ENCODE measurements around the gene MRPS34. TPM values are rescaled to one million over a fixed set of nuclear protein-coding genes. Genes with fewer than 3 reads are reported as not detected.

The MRPS34 gene
- total RNA-seq, result 10 to 100 TPM; 37.3 to 45.8 TPM
- long read RNA-seq, donor 1, transcript MRPS34-202 (3 exons, 1,024 nt), result major isoform, 23 of 27 reads
- long read RNA-seq, donor 1, partial matches to known transcripts, result 2 of 27 reads
- long read RNA-seq, donor 1, other reads (novel, unspliced or antisense), result 2 of 27 reads
- long read RNA-seq, donor 2, transcript MRPS34-202 (3 exons, 1,024 nt), result major isoform, 91 of 123 reads
- long read RNA-seq, donor 2, transcript MRPS34-201 (3 exons, 1,040 nt), result minor isoform, 9 of 123 reads
- long read RNA-seq, donor 2, transcript MRPS34-203 (2 exons, 713 nt), result minor isoform, 6 of 123 reads
- long read RNA-seq, donor 2, partial matches to known transcripts, result 4 of 123 reads
- long read RNA-seq, donor 2, other reads (novel, unspliced or antisense), result 13 of 123 reads

GRCh38 chr16:1772908-1773702 lies at the start of gene MRPS34:
TSS of gene MRPS34 (minus strand) at chr16:1773134. CDS start at chr16:1773119, 15 bp downstream.
- peak; percentile 96 for DNase-seq (ENCODE audit: low spot score)
- intact Hi-C loops (cut with DNase I), result no loop called here

GRCh38 chr16:1821861-1822611 lies 49.1 kb upstream of the MRPS34 start:
- peak; percentile 74 for DNase-seq (ENCODE audit: low spot score)
- intact Hi-C loops (cut with DNase I), result loop anchor here in 1 of 2 donors (10.0 kb wide), 1 partner anchor 1763 kb away; no protein-coding TSS in a partner anchor

GRCh38 chr16:1820946-1821290 lies 48.0 kb upstream of the MRPS34 start:
- peak; percentile 73 for DNase-seq (ENCODE audit: low spot score)
- intact Hi-C loops (cut with DNase I), result loop anchor here in 1 of 2 donors (10.0 kb wide), 1 partner anchor 1764 kb away; no protein-coding TSS in a partner anchor

GRCh38 chr16:1820096-1820945 lies 47.4 kb upstream of the MRPS34 start:
- peak; percentile 64 for DNase-seq (ENCODE audit: low spot score)
- intact Hi-C loops (cut with DNase I), result loop anchor here in 1 of 2 donors (10.0 kb wide), 1 partner anchor 1764 kb away; no protein-coding TSS in a partner anchor

GRCh38 chr16:1819611-1820010 lies 46.7 kb upstream of the MRPS34 start:
- DNase-seq (ENCODE audit: low spot score), result peak; percentile 74
- intact Hi-C loops (cut with DNase I), result loop anchor here in 1 of 2 donors (10.0 kb wide), 1 partner anchor 1765 kb away; no protein-coding TSS in a partner anchor

- peak; percentile 60 for DNase-seq (ENCODE audit: low spot score)
- intact Hi-C loops (cut with DNase I), result no loop called here
Observed at GRCh38 chr16:1818873-1819525, 46.1 kb upstream of the MRPS34 start.

- peak; percentile 66 for DNase-seq (ENCODE audit: low spot score)
- intact Hi-C loops (cut with DNase I), result no loop called here
Observed at GRCh38 chr16:1818204-1818872, 45.4 kb upstream of the MRPS34 start.

- DNase-seq (ENCODE audit: low spot score), result peak; percentile 72
- intact Hi-C loops (cut with DNase I), result loop anchor here in 1 of 2 donors (2.0 kb wide), 1 partner anchor 419 kb away; the partner anchor contains the start of gene DNASE1L2
Observed at GRCh38 chr16:1817716-1818115, 44.8 kb upstream of the MRPS34 start.

- DNase-seq (ENCODE audit: low spot score), result peak; percentile 64
- intact Hi-C loops (cut with DNase I), result loop anchor here in 1 of 2 donors (2.0 kb wide), 1 partner anchor 420 kb away; the partner anchor contains the start of gene DNASE1L2
Observed at GRCh38 chr16:1817276-1817589, 44.3 kb upstream of the MRPS34 start.

- DNase-seq (ENCODE audit: low spot score), result peak; percentile 73
- intact Hi-C loops (cut with DNase I), result loop anchor here in 1 of 2 donors (2.0 kb wide), 1 partner anchor 420 kb away; the partner anchor contains the start of gene DNASE1L2
Observed at GRCh38 chr16:1816396-1817275, 43.7 kb upstream of the MRPS34 start.

GRCh38 chr16:1815461-1815860 lies 42.5 kb upstream of the MRPS34 start:
- DNase-seq (ENCODE audit: low spot score), result no peak
- intact Hi-C loops (cut with DNase I), result no loop called here

GRCh38 chr16:1812732-1813163 lies 39.8 kb upstream of the MRPS34 start:
- intact Hi-C loops (cut with DNase I), result loop anchor here in 1 of 2 donors (5.0 kb wide), 1 partner anchor 50 kb away; no protein-coding TSS in a partner anchor
- peak; percentile 79 for DNase-seq (ENCODE audit: low spot score)

- intact Hi-C loops (cut with DNase I), result loop anchor here in 1 of 2 donors (5.0 kb wide), 1 partner anchor 48 kb away; no protein-coding TSS in a partner anchor
- no peak for DNase-seq (ENCODE audit: low spot score)
Observed at GRCh38 chr16:1810536-1810935, 37.6 kb upstream of the MRPS34 start.

- intact Hi-C loops (cut with DNase I), result loop anchor here in 1 of 2 donors (5.0 kb wide), 1 partner anchor 48 kb away; no protein-coding TSS in a partner anchor
- no peak for DNase-seq (ENCODE audit: low spot score)
Observed at GRCh38 chr16:1810106-1810505, 37.2 kb upstream of the MRPS34 start.

GRCh38 chr16:1809281-1809801 lies 36.4 kb upstream of the MRPS34 start:
- intact Hi-C loops (cut with DNase I), result no loop called here
- DNase-seq (ENCODE audit: low spot score), result no peak

GRCh38 chr16:1808691-1809090 lies 35.8 kb upstream of the MRPS34 start:
- intact Hi-C loops (cut with DNase I), result no loop called here
- DNase-seq (ENCODE audit: low spot score), result no peak

Data from posterior vena cava (tissue), 2 donors.